GM21367 (cell line): ENCODE results near the gene GCN1.

Source experiments
- ATAC-seq: cut with Tn5 transposase; IDR thresholded peaks from one replicate; pipeline ENCODE4 v1.9.1; 2021; ENCODE audit not compliant: unreplicated experiment

The GCN1 gene

DNA sequence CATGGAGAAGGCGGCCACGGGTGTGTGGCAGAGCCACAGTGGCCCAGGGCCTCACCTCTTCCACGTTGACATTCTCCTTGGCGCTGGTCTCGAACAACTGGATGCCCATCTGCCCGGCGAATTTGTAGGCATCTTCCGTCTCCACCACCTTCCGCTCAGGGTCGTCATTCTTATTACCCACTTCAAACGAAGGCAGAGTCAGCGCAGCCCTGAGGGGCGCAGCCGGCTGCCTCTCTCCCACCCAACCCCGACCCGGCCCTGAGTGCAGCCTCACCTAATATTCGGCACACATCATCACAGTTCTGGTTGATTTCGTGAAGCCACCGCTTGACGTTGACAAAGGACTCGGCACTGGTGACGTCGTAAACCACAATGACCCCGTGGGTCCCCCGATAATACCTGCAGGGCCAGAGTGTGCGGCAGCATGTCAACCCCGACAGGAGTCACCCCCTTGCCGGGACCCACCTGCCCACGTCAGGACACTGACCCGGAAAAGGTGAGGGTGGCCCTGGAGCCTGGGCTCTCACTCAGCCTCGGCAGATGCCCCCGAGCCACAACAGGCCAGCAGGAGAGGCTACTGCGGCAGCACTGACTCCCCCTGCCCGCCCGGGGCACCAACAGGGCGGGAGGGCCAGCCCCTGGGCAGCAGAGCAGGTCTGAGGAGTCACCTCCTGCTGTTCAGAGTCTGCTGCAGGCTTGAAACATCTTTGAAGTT is 95.6 kb downstream of the GCN1 start:
- no peak for ATAC-seq

DNA sequence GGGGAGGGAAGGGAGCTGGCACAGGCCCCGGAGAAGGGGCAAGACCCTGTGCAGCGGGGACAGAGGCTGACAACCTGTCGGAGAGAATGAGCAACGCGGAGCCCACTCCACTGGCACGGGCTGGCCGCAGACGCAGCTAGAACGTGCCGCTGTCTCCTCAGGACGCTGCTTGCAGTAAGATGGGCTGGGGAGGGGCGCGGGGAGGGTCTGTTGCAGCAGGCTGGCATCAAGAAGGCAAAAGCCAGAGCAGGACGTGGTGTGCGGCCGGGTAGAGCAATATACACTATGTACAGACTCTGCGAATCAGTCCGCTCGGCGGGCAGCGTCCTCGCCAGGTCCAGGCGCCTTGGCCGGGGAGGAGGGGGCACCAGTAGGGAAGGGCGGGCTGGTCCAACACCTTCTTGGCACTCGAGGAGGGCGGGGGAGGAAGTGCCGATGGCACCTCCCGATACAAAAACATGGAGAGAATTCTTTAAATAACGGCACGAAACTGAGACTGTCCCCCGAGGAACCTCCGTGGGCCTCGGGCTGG is 97.8 kb downstream of the GCN1 start:
- ATAC-seq, result no peak

DNA sequence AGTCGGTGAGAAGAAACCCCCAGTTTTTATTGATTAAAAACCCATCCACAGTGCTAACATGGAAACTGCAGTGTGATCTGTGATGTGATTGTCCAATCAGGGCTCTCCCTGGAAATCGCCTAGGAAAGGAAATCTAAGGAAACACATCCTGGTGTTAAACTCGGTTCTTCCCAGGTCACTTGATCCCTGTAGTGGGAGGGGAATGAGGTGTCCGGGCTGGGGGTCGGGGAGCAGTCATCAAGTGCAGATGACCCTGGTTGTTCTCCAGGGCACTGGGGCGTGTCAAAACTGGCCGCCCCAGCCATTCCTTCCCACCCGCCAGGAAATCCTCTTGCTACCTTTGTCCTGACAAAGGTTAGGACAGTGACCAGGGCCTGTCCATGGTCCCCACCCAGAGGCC is 98.8 kb downstream of the GCN1 start:
- ATAC-seq, result no peak

DNA sequence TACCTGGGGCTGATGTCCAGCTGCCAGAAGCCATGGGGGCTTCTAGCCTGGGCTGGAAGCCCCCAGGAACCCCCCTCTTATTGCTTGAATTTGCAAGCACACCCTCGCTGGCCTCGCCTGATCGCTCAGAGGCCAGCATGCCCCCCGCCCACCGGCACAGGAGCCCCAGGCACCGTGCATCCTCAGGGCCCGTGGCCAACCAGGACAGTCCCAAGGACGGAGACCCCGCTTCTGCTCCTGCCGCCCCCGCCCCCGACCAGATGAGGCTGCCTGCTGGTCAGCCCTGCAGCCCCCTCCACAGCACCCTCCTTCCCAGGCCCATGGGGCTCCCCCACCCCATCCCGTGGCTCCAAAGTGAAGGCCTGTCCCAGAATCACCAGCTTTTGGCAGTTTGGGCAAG is 99.2 kb downstream of the GCN1 start:
- no peak for ATAC-seq

DNA sequence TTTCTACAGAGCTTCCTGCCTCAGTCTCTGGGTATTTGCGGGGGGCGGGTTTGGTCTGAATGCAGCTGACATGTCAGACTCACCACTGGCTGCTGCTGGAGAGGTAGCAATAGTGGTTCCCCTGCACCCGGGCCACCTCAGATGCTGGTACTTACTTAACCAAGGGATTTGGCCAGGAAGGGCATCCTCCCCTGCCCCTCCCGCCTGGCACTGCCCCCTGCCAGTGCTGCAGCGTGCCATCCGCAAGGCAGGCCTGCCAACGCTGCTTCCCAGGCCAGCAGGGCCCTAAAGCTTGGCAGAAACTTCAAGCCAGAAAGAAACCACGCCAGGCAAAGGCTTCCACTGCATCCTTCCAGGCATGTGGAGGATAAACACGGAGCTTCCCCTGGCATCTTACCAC is 100.0 kb downstream of the GCN1 start:
- no peak for ATAC-seq

DNA sequence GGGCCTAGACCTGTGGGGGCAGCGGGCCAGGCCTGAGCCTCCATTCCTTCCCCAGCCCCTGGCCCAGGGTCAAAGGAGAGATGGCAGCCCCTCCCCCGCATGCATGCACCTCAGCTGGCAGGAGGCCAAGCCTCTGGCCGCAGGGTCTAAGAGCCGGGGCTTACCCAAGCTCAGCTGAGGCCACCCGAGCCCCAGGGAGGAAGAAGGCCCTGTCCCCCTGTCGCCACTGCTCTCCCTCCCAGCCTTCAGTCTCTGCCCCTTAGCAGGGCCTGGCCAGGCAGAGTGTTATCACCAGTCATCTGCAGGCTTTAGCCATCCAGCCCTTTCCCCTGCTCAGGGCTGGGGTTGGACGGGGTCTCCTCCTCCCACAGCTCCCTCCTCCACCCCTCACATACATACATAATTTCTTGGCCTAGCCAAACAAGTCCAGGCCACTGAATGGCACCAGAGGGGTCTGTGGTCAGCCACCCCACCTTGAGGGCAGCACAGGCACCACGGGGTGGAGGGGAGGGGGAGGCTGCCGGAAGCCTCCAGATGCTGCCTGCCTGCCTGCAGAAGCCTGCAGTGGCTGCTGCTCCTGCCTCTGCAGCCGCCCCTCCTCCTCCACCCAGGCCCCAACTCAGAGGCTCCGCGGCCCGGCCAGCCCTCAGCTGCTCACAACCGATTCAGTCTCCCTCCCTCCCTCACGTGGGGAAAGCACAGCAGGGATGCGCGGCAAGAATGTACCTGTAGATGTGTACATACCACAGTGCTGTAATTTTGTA is 100.7 kb downstream of the GCN1 start:
- ATAC-seq, result no peak

DNA sequence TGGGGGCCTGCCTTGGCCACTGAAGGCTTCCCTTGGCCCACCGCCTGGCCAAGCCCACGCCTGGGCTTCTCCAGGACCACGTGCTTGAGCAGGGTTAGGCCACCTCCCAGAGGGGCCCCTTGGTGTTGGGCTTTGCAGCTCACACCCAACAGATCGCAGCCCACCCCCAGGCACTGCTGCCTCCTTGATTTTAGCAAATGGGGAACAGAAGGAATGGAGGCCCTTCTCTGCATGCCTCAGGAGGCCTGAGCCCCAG is 101.3 kb downstream of the GCN1 start:
- no peak for ATAC-seq

DNA sequence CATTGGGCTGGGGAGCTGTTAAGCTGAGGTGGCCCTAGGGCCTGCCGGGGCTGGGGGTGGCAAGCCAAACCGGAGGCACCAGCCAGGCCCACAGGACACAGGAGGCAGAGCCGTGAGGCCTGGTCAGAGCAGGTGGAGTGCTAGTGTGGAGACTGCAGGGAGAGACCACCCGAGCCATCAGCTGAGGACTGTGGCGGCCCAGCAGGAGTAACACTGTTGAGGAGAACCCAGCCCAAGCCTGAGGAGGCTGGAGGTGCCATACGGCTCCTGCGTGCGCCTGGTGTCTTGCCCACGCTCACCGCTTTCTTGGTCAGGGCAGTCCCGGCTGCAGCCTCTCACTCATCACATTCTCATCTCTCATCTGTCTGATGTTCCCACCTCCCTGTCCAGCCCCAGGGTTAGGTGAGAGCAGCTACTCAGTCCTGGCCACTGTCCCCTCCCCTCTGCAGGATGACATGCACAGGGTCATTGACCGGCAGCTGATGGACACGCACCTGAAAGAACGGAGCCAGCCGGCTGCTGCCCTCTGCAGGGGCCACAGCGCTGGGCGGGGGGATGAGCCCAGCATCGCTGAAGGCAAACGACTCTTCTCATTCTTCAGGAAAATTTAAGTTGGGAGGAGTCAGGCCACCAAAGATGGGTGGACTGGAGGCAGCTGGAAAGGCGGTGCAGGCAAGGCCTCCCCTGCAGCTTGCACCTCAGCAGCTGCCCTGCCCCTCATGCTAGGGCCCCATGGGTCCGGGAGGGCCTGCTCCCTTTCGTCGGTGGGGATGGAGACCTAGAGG is 101.8 kb downstream of the GCN1 start:
- ATAC-seq, result no peak

DNA sequence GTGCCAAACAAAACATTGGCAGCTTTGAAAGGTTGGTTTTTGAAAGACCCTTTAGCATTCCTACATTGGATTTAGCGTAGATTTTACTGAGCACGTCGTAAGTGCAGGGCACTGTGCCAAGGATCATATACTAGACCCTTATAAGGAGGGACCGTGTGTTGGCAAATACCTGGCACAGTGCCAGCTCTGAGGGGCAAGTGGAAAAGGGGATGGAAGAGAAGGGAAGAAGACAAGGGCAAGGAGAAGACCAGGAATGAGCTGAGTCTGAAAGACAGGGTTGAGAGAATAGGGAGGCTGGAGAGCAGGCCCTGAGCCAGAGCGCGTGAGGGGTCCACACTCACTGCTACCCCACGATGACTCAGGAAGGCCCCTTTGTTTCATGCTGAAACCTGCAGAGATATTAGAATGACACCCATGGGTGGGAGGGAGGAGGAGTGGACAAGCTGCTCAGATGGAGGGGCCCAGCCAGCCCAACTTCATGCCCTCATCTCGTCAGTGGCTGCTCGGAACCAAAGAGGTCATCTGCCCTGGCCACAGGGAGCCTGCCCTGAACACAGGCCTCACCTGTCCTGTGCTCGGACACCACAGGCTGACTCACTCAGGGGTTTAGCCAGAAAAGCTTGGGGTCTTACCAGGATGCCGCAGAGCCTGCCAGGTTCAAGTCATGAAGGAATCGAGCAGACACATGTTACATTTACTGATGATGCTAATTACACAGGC is 103.0 kb downstream of the GCN1 start:
- ATAC-seq, result no peak

DNA sequence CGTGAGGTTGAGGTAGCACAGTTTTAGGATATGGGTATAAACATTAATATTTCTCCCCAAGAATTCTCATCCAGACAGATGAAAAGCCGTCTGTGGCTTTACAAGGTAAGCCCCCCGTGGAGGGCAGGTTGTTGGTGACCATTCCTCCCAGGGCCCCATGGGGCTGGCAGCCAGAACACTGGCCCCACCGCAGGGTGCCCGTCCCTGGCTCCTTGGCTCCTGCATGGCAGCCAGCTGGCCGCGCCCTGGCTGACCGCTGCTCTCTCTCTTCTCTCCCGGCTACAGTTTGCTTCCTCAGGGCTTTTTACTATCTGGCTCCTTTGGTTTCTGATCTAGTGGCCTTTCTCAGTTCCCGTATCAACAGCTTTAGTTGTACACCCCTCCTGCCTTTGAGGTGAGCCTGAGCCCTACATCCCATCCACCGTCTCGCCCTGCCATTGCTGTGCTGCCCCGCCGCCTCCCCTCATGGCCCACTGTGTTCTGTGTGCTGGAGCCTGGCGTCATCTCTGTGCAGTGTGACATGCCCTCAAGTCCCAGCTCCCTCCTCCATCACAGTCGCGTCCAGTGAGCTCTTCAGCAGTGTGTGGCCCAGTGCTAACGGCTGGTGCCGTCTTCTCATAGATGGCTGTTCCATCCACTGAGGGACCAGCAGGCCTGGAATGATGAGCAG is 103.8 kb downstream of the GCN1 start:
- ATAC-seq, result no peak

DNA sequence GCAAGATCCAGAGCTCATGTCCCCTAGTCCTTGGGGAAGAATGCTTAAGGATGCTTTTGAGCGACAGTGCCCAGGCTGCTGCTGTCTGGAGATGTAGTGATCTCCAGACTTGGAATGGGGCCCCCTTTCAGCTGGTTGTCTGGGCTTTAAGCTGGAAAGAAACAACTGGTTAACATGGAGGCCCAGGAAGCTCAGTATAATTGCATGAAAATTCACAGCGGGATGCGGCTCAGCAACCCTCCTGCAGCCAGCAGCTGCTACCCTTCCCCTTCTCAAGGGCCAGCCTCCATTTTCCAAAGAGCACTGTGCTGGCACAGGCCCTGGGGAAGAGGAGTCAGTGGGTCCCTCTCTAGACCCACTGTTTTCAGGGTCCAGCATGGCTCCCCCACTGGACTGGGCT is 104.3 kb downstream of the GCN1 start:
- no peak for ATAC-seq

DNA sequence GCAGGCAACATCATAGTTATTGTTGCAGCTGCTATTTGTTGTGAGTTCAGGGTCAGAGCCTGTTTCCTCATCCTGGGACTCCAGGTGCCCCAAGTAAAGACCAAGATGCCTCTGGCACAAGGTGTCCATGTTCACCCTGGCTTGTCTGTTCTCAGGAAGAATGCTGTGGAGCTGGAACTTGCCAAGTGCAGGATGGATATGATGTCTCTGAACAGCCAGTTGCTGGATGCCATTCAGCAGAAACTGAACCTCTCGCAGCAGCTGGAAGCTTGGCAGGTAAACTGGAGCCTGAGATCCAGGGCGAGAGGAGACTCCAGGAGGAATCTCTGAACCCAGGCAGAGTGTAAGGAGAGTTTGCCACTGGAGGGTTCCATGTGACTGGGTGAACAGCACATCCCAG is 104.7 kb downstream of the GCN1 start:
- no peak for ATAC-seq

DNA sequence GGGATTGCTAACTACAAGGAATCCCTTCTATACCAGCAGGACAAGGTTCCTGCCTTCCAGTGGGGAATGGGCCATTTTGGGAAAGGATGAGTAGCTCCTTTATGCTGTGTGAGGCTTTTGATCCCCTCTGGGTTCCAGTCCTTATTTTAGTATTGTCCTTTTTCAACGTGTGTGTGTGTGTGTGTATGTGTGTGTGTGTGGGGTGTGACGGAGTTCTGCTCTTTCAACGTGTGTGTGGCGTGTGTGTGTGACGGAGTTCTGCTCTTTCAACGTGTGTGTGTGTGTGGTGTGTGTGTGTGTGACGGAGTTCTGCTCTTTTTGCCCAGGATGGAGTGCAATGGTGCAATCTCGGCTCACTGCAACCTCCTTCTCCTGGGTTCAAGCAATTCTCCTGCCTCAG is 105.4 kb downstream of the GCN1 start:
- no peak for ATAC-seq

DNA sequence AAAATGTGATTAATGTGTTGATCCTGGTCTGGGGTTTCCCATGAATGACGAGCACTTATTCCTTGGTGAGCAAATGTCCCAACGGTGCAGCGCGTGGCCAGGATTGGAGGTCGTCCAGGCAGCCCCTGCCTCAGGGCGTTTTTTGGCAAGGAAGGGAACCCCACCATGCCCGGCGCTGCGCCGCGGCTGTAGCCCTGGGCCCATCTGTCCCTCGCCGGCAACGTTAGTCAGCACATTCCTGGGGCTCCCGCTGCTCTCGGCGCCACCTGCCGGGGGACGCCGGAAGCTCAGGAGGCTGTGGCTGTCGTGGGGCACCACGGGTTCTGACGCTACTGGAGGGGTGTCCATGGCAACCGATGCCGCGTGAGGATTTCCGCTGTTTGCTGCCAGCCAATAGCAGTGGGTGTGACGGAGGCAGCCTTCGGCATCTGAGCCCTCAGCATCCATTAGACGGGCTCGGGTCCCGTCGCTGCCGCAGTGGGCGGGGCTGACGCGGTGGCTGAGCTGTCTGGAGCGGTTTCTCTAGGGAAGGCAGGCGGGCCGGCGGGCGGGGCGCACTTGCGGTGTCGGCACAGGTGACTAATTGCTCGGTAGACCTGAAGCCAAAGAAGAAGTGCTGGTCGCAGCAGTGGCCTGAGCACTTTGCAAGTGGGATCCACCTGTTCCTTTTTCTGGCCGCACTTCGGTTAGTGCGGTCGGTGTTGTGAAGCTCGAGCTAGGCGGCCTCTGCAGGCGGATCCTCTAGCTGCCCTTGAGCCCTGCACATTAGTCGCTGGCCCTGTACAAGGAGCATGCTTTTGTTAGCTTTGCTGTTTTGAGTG is 107.5 kb downstream of the GCN1 start:
- peak; percentile 97 for ATAC-seq

DNA sequence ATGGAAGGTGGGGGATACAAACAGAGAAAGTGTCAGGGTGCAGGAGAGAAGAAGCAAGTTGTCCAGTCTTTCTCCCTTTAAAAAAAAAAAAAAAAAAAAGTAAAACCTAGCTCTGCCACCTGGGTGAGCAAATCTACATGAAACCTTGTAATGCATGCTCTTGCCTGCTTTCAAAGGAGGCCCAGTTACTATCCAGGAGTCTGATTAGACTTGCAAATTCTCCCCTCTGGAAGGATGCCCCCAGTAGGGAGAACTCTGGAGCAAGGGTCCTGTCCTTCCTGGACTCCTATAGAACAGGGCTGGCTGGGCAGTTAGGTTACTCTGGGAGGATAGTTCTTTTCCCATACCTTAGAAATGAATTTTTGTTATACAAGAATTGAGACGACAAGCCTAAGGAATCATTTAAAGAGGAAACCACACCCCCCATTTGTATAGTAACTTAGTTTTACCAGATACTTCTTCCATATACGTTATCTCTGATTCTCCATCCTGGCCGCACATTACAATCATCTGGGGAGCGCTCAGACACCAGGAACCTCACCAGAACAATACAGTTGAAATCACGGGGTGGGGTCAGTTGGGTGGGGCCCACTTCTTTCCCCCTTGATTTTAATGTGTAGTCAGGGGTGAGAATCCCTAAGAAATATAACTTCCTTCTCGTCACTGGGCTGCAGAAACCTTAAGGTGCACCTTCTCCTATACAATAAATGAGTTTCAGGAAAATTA is 108.4 kb downstream of the GCN1 start:
- ATAC-seq, result no peak

DNA sequence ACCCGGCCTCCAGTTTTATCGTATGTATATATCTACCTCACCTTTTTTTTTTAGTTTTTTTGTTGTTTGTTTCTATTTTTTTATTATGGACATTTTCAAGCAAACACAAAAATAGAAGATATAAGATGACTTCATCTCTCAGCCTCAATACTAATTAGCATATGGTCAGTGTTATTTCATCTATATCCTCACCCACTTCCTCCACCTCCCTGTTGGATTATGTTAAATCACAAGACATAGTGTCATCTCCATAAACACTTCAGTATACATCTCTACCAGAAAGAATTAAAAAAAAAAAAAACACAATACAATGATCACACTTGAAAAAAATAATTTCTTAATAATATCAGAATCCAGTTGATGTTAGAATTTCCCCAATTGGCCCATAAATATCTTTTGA is 112.9 kb downstream of the GCN1 start:
- ATAC-seq, result no peak

DNA sequence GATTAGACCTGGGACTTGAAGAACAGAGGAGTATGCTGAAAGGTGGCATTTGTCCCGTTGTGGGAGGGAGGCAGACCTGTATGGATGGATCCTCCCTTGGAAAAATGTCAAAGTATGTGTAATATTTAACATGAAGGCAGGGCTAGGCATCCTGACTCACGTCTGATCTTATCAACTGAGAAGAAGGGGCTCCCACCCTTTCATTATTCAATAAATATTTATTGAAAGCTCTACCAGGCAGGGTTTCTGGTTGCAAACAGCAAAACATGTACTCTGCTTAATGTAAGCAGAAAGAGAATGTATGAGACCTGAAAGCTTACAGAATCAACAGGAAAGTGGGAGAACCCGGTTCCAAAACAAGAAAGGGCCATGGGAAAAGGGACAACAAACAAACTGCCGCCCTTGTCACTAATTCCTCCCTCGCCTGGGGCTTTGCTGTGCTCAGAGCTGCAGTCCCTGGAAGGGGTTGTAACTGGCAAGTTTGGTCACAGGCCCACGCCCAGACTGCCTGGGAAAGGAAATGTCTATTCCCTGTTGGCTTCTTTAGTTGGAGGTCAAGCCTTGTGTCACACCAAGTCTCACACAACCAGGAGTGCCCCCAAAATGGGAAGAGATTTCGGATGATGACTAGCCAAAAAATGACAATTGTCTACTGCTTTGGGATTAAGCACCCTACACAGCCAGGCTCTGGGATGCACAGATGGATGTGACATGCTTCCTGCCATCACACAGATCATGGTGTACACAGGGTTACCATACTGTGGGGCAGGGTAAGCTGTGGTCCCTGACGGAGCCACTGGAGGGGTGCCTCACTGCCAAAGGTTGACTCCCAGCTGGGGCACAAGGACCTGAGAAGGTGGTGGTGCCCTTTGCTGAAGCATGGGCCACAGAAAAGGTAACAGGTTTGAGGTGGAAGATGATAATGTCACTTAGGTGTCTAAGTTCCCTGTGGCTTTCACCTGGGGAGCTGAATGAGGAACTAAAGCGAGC is 114.8 kb downstream of the GCN1 start:
- no peak for ATAC-seq

DNA sequence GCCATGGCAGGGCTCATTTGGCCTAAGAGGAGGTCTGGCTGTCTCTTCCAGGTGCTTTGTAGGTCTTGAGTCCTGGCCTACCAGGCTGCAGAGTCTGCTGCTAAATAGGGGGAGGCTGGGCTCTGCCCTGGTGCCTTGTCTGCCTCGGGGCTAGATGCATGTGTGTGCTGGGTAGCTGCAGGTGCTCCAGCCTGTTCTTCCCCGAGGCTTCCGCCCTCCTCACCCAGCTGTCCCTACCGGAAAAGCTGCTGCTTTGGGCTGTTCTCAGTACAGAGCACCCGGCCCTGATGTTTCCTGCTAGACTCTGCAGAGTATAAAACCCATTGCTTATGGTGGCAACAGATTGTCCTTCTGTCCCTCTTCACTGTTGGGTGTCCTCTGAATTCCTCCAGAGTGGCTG is 115.6 kb downstream of the GCN1 start:
- no peak for ATAC-seq
